ENCODE results near the gene CCNY.

DNA sequence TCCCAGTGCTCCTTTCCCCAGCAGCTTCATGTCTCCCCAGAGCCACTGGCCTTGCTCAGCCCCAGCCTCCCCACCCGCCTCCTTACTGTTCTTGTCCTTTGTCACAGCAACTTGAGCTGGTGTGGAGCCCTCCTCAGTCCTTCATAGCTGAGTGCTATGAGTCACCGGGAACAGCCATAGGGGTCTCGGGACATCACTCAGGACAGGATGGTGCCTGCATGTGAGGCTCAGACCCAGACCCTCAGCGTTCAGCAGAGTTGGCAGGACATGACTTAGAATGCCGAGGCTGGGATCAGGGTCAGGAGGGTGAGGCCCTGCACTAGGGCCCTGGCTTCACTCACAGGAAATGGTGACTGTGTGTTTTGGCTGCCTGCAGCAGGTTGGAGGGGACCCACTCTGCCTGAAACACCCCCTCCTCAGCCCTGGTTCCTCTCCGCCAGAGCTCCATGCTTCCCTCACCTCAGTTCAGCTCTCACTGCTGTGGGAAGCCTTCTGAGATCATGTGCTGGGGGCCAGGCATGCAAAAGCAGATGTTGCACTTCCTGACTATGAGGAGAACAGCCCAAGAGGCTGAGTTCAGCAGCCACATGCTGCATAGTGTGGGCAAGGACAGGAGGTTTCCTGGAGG lies 228.1 kb downstream of the CCNY start:
- TF ChIP-seq POLR2A (IDR thresholded peaks at IDR 0.05; ENCODE audit: low read depth, low read length), result no peak
- TF ChIP-seq, protein P1, sequence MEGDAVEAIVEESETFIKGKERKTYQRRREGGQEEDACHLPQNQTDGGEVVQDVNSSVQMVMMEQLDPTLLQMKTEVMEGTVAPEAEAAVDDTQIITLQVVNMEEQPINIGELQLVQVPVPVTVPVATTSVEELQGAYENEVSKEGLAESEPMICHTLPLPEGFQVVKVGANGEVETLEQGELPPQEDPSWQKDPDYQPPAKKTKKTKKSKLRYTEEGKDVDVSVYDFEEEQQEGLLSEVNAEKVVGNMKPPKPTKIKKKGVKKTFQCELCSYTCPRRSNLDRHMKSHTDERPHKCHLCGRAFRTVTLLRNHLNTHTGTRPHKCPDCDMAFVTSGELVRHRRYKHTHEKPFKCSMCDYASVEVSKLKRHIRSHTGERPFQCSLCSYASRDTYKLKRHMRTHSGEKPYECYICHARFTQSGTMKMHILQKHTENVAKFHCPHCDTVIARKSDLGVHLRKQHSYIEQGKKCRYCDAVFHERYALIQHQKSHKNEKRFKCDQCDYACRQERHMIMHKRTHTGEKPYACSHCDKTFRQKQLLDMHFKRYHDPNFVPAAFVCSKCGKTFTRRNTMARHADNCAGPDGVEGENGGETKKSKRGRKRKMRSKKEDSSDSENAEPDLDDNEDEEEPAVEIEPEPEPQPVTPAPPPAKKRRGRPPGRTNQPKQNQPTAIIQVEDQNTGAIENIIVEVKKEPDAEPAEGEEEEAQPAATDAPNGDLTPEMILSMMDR (conservative IDR thresholded peaks at IDR 0.05; ENCODE audit: low read depth, low read length), result no peak
- TF ChIP-seq, protein P2, sequence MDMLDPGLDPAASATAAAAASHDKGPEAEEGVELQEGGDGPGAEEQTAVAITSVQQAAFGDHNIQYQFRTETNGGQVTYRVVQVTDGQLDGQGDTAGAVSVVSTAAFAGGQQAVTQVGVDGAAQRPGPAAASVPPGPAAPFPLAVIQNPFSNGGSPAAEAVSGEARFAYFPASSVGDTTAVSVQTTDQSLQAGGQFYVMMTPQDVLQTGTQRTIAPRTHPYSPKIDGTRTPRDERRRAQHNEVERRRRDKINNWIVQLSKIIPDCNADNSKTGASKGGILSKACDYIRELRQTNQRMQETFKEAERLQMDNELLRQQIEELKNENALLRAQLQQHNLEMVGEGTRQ (IDR thresholded peaks at IDR 0.05; ENCODE audit: low read depth, low read length), result peak; percentile 56; the same call in 1 of the 2 replicates
- no peak for TF ChIP-seq RFX5 (IDR thresholded peaks at IDR 0.05; ENCODE audit: low read depth, low read length)
- TF ChIP-seq MAZ (IDR thresholded peaks at IDR 0.05; ENCODE audit: borderline replicate concordance, low read depth, low read length), result no peak; the same call in 1 of the 2 replicates
